Panc1 (cell line): Measurements from ENCODE around the gene DPY19L1. TPM values are rescaled to one million over a fixed set of nuclear protein-coding genes. Genes with fewer than 3 reads are reported as not detected.
"Not testable (repeated sequence)": the region's sequence is repeated elsewhere in the genome, so short reads cannot be mapped to it uniquely, and the experiment has no call there.

Experiments
- ATAC-seq: fragments of 200-7000 bp; cut with Tn5 transposase; 2 replicates; pipeline ENCODE4 v1.9.1; 2020; ENCODE audit warnings: mild to moderate bottlenecking, moderate library complexity
- BruUV-seq: library from RNA; stranded (reverse); fragments of 400-500 nt; replicated peaks from 2 replicates; lab custom pipeline; 2021; lab: Mats Ljungman, UMichigan
- CTCF ChIA-PET: fragments of 300-600 bp; sonication (Branson Sonifier 250); formaldehyde crosslinking; loops from one replicate; lab custom pipeline; 2022; ENCODE audit warnings: antibody characterized with exemption; lab: Charles Lee
- POLR2A ChIA-PET: fragments of 300-600 bp; sonication (Branson Sonifier 250); formaldehyde crosslinking; loops from one replicate; lab custom pipeline; 2022; ENCODE audit warnings: antibody characterized with exemption; lab: Charles Lee
- DNase-seq: peaks from one replicate; pipeline ENCODE4 v3.0.0-alpha.2; 2010; ENCODE audit warnings: low read depth, low spot score
- H3K27ac ChIP-seq: 2 replicates; pipeline ENCODE4 v1.5.1; 2011; ENCODE audit warnings: mild to moderate bottlenecking, low read length, inconsistent platforms
- H3K27me3 ChIP-seq: fragments of 200-500 bp; sonication (Bioruptor generic); 2 replicates; pipeline ENCODE4 v1.6.0; 2014; ENCODE audit warnings: low read length, inconsistent platforms; ENCODE audit not compliant: control insufficient read depth, insufficient read depth
- H3K36me3 ChIP-seq: fragments of 200-500 bp; sonication (Bioruptor generic); 2 replicates; pipeline ENCODE4 v1.5.1; 2014; ENCODE audit warnings: inconsistent platforms, mild to moderate bottlenecking, low read length, moderate library complexity; ENCODE audit not compliant: control insufficient read depth, insufficient read depth
- H3K4me1 ChIP-seq: 2 replicates; pipeline ENCODE4 v1.5.1; 2011; ENCODE audit warnings: inconsistent platforms, mild to moderate bottlenecking, low read length, moderate library complexity; ENCODE audit not compliant: control insufficient read depth, insufficient read depth
- H3K4me3 ChIP-seq, 2 experiments: 2 replicates each; pipeline ENCODE4 v1.5.1; 2011 to 2012; ENCODE audit warnings: low read depth in 2 of 2, low read length in 2 of 2, mild to moderate bottlenecking in 2 of 2, inconsistent platforms in 1 of 2, moderate library complexity in 1 of 2
- H3K9me3 ChIP-seq: fragments of 200-500 bp; sonication (Bioruptor generic); 2 replicates; pipeline ENCODE4 v1.5.1; 2014; ENCODE audit warnings: low read depth, mild to moderate bottlenecking, inconsistent platforms, low read length, moderate library complexity; ENCODE audit not compliant: control insufficient read depth, insufficient read depth
- POLR2AphosphoS5 ChIP-seq: IDR thresholded peaks from 2 replicates; pipeline ENCODE4 v1.6.1; 2012; ENCODE audit warnings: mild to moderate bottlenecking, low read depth, low read length, moderate library complexity
- SIN3A ChIP-seq: IDR thresholded peaks from 2 replicates; pipeline ENCODE4 v1.6.1; 2012; ENCODE audit warnings: low read depth, mild to moderate bottlenecking, low read length, moderate library complexity, borderline replicate concordance; ENCODE audit not compliant: insufficient read depth
- TCF7L2 ChIP-seq: IDR thresholded peaks from 2 replicates; pipeline ENCODE4 v1.6.1; 2011; ENCODE audit warnings: mild to moderate bottlenecking, low read depth, low read length, inconsistent platforms
- in situ Hi-C: cut with HindIII; loops from 2 replicates; pipeline ENCODE4 v1.10.0; 2016; ENCODE audit warnings: low sequenced_read_pairs, low pct_unique_long_range_greater_than_20kb
- intact Hi-C: fragments of 100-400 bp; cut with micrococcal nuclease; formaldehyde crosslinking; loops from one replicate; pipeline ENCODE4 v1.10.0; 2022; ENCODE audit not compliant: unreplicated experiment
- total RNA-seq: library from RNA; stranded (reverse); gene quantifications from one replicate; pipeline ENCODE4 v1.2.1, GENCODE V29; 2021; ENCODE audit not compliant: unreplicated experiment
- TF ChIP-seq, protein P1 (sequence below): fragments of 450-650 bp; IDR thresholded peaks from 2 replicates; pipeline ENCODE4 v1.5.1; 2017; ENCODE audit warnings: mild to moderate bottlenecking
- TF ChIP-seq, protein P2 (sequence below), 2 experiments: IDR thresholded peaks; 2 replicates each; pipeline ENCODE4 v1.6.1; 2011 to 2012; ENCODE audit warnings: low read depth in 2 of 2, control low read depth in 1 of 2, low read length in 1 of 2, mild to moderate bottlenecking in 1 of 2, moderate library complexity in 1 of 2; ENCODE audit not compliant: insufficient read depth in 1 of 2

The DPY19L1 gene
- total RNA-seq, 1 experiment from 2014 or later, result 103 TPM

DNA sequence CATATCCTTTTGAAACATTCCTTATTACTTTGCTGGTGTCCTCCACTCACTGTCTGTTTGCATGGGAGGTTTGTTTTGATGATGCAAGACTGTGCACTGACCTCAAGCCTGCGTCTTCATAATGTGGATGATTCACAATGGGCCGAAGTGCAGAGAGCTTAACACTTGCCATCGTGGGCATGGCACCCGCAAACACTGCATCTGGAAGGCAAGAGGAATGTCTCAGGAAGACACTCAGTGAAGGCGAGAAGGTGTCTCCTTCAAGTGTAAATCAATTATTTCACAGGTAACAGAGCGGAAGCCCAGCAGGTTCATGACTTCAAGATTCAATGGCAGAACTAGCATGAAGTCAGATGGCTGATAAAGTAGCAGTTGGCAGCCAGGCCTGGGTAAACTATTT is 98.1 kb downstream of the DPY19L1 start:
- ChIA-PET CTCF (interaction anchor here (0.8 kb wide), 1 partner anchor 11 kb away, joined by 3 read pairs; no protein-coding TSS in a partner anchor), POLR2A (no interaction called here)
- intact Hi-C loops (no loop called here), in situ Hi-C loops (no loop called here)
- TF ChIP-seq, protein P1, sequence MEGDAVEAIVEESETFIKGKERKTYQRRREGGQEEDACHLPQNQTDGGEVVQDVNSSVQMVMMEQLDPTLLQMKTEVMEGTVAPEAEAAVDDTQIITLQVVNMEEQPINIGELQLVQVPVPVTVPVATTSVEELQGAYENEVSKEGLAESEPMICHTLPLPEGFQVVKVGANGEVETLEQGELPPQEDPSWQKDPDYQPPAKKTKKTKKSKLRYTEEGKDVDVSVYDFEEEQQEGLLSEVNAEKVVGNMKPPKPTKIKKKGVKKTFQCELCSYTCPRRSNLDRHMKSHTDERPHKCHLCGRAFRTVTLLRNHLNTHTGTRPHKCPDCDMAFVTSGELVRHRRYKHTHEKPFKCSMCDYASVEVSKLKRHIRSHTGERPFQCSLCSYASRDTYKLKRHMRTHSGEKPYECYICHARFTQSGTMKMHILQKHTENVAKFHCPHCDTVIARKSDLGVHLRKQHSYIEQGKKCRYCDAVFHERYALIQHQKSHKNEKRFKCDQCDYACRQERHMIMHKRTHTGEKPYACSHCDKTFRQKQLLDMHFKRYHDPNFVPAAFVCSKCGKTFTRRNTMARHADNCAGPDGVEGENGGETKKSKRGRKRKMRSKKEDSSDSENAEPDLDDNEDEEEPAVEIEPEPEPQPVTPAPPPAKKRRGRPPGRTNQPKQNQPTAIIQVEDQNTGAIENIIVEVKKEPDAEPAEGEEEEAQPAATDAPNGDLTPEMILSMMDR, result no peak
- Histone ChIP-seq H3K27ac (no peak overlapping the region), H3K4me1 (no peaks in the 10 kb centered on the region), H3K9me3 (no peaks in the 10 kb centered on the region), H3K27me3 (no peaks in the 10 kb centered on the region), H3K36me3 (peaks cover 6% of the 10 kb centered on the region; the same call in 1 of the 2 replicates), H3K4me3 (no peak overlapping the region)
- DNase-seq (no peak), ATAC-seq (no peak)
- BruUV-seq, result no TSS peak

DNA sequence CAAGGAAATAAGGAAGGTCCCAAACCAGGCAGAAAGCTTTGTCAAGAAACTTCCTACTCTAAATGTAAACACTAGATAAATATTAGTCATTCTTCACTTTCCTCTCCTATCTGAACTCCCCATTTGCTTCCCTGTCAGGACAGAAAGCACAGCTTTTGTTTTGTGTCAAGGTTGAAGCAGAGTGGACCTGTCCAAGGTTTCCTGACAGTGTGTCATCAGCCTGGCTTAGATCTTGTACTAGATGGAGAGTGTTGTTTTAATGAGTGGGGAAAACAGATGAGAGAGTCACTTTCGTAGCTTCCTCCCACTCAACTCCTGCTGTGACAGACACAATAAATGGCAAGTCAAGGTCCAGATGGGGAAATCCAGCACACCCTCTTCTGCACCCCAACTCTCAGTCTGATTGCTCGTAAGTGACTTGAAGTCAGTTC is 101.5 kb downstream of the DPY19L1 start:
- ATAC-seq, BruUV-seq, DNase-seq, H3K36me3 ChIP-seq, H3K4me3 ChIP-seq, H3K4me1 ChIP-seq, CTCF ChIA-PET, in situ Hi-C loops, intact Hi-C loops, H3K27ac ChIP-seq, H3K27me3 ChIP-seq, POLR2A ChIA-PET, H3K9me3 ChIP-seq: not testable (repeated sequence)

DNA sequence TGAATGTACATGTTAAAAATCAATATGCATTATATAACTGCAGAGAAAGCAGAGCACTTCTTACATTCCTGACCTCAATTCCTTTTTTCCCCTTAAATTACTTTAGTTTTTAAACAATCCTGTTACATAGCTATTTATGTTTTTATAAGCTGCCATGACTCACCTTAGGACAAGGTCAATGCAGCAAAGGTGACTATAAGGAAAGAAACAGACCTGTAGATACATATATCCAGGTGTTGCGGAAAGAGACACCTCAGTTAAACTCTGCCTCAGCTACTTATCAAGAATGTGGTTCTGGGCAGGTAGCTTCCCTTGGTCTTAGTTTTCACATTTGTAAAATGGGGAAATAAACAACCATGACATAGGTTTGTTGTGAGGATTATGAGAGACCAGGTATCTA is 105.5 kb downstream of the DPY19L1 start:
- intact Hi-C loops (no loop called here), in situ Hi-C loops (no loop called here)
- no peak overlapping the region for H3K4me3 ChIP-seq
- DNase-seq (no peak), ATAC-seq (no peak)
- TF ChIP-seq, protein P1, result no peak
- no peak for TF ChIP-seq SIN3A
- TF ChIP-seq, protein P2, sequence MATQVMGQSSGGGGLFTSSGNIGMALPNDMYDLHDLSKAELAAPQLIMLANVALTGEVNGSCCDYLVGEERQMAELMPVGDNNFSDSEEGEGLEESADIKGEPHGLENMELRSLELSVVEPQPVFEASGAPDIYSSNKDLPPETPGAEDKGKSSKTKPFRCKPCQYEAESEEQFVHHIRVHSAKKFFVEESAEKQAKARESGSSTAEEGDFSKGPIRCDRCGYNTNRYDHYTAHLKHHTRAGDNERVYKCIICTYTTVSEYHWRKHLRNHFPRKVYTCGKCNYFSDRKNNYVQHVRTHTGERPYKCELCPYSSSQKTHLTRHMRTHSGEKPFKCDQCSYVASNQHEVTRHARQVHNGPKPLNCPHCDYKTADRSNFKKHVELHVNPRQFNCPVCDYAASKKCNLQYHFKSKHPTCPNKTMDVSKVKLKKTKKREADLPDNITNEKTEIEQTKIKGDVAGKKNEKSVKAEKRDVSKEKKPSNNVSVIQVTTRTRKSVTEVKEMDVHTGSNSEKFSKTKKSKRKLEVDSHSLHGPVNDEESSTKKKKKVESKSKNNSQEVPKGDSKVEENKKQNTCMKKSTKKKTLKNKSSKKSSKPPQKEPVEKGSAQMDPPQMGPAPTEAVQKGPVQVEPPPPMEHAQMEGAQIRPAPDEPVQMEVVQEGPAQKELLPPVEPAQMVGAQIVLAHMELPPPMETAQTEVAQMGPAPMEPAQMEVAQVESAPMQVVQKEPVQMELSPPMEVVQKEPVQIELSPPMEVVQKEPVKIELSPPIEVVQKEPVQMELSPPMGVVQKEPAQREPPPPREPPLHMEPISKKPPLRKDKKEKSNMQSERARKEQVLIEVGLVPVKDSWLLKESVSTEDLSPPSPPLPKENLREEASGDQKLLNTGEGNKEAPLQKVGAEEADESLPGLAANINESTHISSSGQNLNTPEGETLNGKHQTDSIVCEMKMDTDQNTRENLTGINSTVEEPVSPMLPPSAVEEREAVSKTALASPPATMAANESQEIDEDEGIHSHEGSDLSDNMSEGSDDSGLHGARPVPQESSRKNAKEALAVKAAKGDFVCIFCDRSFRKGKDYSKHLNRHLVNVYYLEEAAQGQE (IDR thresholded peaks at IDR 0.05; ENCODE audit: insufficient read depth in 1 of 2, low read depth in 2 of 2, low read length in 1 of 2), result no peak
- no peak for TF ChIP-seq POLR2AphosphoS5
- TF ChIP-seq TCF7L2, result no peak
- ChIA-PET CTCF (no interaction called here), POLR2A (no interaction called here)
- no peaks in the 10 kb centered on the region for H3K27me3 ChIP-seq
- no peaks in the 10 kb centered on the region for H3K4me1 ChIP-seq
- no peaks in the 10 kb centered on the region for H3K9me3 ChIP-seq
- BruUV-seq, result no TSS peak
- H3K36me3 ChIP-seq, result peaks cover 8% of the 10 kb centered on the region; the same call in 1 of the 2 replicates
- H3K27ac ChIP-seq, result no peak overlapping the region

DNA sequence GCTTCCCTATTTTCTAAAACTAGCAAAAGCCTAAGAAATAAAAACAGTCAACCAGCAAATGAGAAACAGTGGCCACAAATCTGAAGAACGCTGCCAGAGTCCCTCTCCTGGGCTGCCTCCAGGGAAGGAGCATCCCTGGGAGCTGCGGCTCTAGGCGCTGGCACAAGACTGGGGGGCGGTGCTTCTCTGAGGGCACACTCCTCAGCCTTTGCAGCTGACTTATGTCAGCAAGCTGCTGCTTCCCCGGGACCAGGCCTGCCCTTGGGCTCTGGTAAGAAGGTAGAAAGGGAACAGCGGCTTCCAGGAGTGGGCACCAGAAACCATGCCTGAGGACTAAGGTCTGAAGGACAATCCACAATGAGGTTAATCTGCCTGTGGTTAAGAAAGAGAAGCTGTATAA is 107.5 kb downstream of the DPY19L1 start:
- intact Hi-C loops, result loop anchor here (10.0 kb wide), 1 partner anchor 165 kb away; no protein-coding TSS in a partner anchor
- H3K36me3 ChIP-seq, ATAC-seq, BruUV-seq, DNase-seq, H3K9me3 ChIP-seq, in situ Hi-C loops, H3K4me3 ChIP-seq, H3K27me3 ChIP-seq, CTCF ChIA-PET, POLR2A ChIA-PET, H3K4me1 ChIP-seq, H3K27ac ChIP-seq: not testable (repeated sequence)
